A673 (cell line): ENCODE measurements around the gene TCAIM. TPM values are rescaled to one million over a fixed set of nuclear protein-coding genes. Genes with fewer than 3 reads are reported as not detected.
"Not testable (repeated sequence)": the region's sequence is repeated elsewhere in the genome, so short reads cannot be mapped to it uniquely, and the experiment has no call there.

Experiments used
- BruUV-seq: library from RNA; stranded (reverse); fragments of 400-500 nt; replicated peaks from 2 replicates; lab custom pipeline; 2021; lab: Mats Ljungman, UMichigan
- CTCF ChIA-PET: fragments of 300-600 bp; sonication (Branson Sonifier 250); formaldehyde crosslinking; loops from one replicate; lab custom pipeline; 2022; ENCODE audit warnings: antibody characterized with exemption; lab: Charles Lee
- POLR2A ChIA-PET: fragments of 300-600 bp; sonication (Branson Sonifier 250); formaldehyde crosslinking; loops from one replicate; lab custom pipeline; 2022; ENCODE audit warnings: antibody characterized with exemption; ENCODE audit not compliant: low non-redundant PET; lab: Charles Lee
- DNase-seq: peaks from one replicate; pipeline ENCODE4 v3.0.0-alpha.2; 2015; ENCODE audit warnings: low spot score
- H3K27ac ChIP-seq: fragments of 200-600 bp; sonication (generic); 2 replicates; pipeline ENCODE4 v1.5.1; 2016; ENCODE audit warnings: mixed run types, low read depth, mild to moderate bottlenecking, mixed read lengths, antibody characterized with exemption, low read length; ENCODE audit not compliant: poor library complexity, severe bottlenecking
- H3K27me3 ChIP-seq: fragments of 200-600 bp; sonication (generic); replicated peaks from 2 replicates; pipeline ENCODE4 v1.6.1; 2017; ENCODE audit warnings: mixed run types, low read depth, mild to moderate bottlenecking, mixed read lengths, antibody characterized with exemption, low read length; ENCODE audit not compliant: insufficient read depth, poor library complexity
- H3K36me3 ChIP-seq: fragments of 200-600 bp; sonication (generic); 2 replicates; pipeline ENCODE4 v1.6.1; 2016; ENCODE audit warnings: mixed run types, mild to moderate bottlenecking, mixed read lengths, antibody characterized with exemption, low read length; ENCODE audit not compliant: insufficient read depth, poor library complexity, severe bottlenecking
- H3K4me1 ChIP-seq: fragments of 200-600 bp; sonication (generic); 2 replicates; pipeline ENCODE4 v1.6.1; 2017; ENCODE audit warnings: mixed run types, mild to moderate bottlenecking, mixed read lengths, antibody characterized with exemption, low read length; ENCODE audit not compliant: insufficient read depth, poor library complexity, severe bottlenecking
- H3K4me3 ChIP-seq: fragments of 200-600 bp; sonication (generic); 2 replicates; pipeline ENCODE4 v1.5.1; 2016; ENCODE audit warnings: low read depth, mixed run types, mild to moderate bottlenecking, mixed read lengths, low read length; ENCODE audit not compliant: poor library complexity, severe bottlenecking
- H3K9me3 ChIP-seq: fragments of 200-600 bp; sonication (generic); 2 replicates; pipeline ENCODE4 v1.6.1; 2016; ENCODE audit warnings: mixed run types, low read depth, mild to moderate bottlenecking, mixed read lengths, antibody characterized with exemption, low read length; ENCODE audit not compliant: poor library complexity, severe bottlenecking
- EZH2 ChIP-seq: fragments of 200-600 bp; sonication (generic); IDR thresholded peaks from 2 replicates; pipeline ENCODE4 v1.6.1; 2017; ENCODE audit warnings: borderline replicate concordance, low read depth, mild to moderate bottlenecking, mixed read lengths, antibody characterized with exemption, low read length; ENCODE audit not compliant: poor library complexity, severe bottlenecking
- intact Hi-C: fragments of 100-400 bp; cut with micrococcal nuclease; formaldehyde crosslinking; loops from one replicate; pipeline ENCODE4 v1.10.0; 2022; ENCODE audit not compliant: unreplicated experiment
- total RNA-seq: library from RNA; stranded (reverse); gene quantifications from 2 replicates; pipeline ENCODE4 v1.2.3, GENCODE V29; 2021
- TF ChIP-seq, protein P1 (sequence below): fragments of 300-800, 200-600 bp; sonication (generic); conservative IDR thresholded peaks from 2 replicates; pipeline ENCODE4 v1.5.1; 2017; ENCODE audit warnings: low read depth, mild to moderate bottlenecking, antibody characterized with exemption, low read length, moderate library complexity, mixed read lengths

The TCAIM gene
- total RNA-seq, 1 experiment from 2014 or later, result 21.7 TPM

DNA sequence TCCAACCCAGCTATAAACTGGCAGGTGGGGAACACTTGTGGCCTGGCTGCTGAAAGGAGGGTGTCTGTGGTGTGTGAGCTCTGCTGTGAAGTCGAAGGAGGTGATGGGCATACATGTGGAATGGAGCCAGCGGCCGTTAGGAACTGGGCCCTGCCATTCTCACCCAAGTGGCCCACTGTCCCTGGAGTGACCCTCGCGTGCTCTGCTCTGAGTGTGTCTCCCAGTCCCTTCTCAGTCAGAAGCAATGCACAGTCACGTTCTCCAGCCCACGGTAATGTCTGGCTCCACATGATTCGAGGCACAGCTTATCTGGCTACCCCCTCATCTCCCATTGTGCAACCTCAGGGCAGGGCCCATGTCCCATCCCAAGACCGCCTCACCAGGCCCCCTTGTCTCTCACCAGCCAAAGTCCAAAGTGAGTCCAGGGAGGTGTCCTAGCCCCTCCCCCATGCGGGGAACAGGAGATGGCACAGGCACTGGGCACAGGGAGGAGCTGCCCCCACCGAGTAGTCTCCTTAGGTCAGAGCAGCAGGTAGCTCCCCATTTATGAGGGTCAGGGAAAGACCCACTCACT, 76.0 kb downstream of the TCAIM start:
- Histone ChIP-seq H3K4me3 (no peak overlapping the region), H3K9me3 (no peaks in the 10 kb centered on the region), H3K36me3 (no peaks in the 10 kb centered on the region), H3K27ac (no peak overlapping the region), H3K27me3 (no peaks in the 10 kb centered on the region), H3K4me1 (no peaks in the 10 kb centered on the region)
- no peak for DNase-seq
- ChIA-PET CTCF (no interaction called here), POLR2A (no interaction called here)
- BruUV-seq, result no TSS peak
- intact Hi-C loops, result no loop called here
- no peak for TF ChIP-seq EZH2
- TF ChIP-seq, protein P1, sequence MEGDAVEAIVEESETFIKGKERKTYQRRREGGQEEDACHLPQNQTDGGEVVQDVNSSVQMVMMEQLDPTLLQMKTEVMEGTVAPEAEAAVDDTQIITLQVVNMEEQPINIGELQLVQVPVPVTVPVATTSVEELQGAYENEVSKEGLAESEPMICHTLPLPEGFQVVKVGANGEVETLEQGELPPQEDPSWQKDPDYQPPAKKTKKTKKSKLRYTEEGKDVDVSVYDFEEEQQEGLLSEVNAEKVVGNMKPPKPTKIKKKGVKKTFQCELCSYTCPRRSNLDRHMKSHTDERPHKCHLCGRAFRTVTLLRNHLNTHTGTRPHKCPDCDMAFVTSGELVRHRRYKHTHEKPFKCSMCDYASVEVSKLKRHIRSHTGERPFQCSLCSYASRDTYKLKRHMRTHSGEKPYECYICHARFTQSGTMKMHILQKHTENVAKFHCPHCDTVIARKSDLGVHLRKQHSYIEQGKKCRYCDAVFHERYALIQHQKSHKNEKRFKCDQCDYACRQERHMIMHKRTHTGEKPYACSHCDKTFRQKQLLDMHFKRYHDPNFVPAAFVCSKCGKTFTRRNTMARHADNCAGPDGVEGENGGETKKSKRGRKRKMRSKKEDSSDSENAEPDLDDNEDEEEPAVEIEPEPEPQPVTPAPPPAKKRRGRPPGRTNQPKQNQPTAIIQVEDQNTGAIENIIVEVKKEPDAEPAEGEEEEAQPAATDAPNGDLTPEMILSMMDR, result no peak

DNA sequence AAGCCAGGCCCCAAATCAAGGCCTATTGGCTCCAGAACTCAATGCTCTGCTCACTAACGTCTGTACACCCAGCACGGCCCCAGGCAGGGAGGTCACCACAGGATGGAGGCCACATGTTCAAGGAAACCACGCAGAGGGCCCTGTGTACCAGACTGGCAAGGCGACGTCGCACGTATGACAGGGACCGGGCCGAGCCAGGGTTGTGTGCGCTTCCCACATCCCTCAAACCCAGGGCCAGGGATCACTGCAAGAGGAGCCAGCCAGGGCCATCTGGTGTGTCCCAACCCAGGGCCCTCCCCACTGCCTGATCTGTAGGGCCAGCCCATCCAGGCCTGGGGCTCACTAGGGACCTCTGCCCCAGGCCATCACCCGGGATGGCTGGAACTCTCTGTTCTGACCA, 76.9 kb downstream of the TCAIM start:
- no peaks in the 10 kb centered on the region for H3K4me1 ChIP-seq
- H3K36me3 ChIP-seq, result no peaks in the 10 kb centered on the region
- no peak for DNase-seq
- H3K27me3 ChIP-seq, result no peaks in the 10 kb centered on the region
- intact Hi-C loops, result no loop called here
- BruUV-seq, result no TSS peak
- CTCF ChIA-PET, result no interaction called here
- POLR2A ChIA-PET, result no interaction called here
- H3K4me3 ChIP-seq, result no peak overlapping the region
- no peak for TF ChIP-seq EZH2
- TF ChIP-seq, protein P1, result no peak
- no peaks in the 10 kb centered on the region for H3K9me3 ChIP-seq
- H3K27ac ChIP-seq, result no peak overlapping the region

DNA sequence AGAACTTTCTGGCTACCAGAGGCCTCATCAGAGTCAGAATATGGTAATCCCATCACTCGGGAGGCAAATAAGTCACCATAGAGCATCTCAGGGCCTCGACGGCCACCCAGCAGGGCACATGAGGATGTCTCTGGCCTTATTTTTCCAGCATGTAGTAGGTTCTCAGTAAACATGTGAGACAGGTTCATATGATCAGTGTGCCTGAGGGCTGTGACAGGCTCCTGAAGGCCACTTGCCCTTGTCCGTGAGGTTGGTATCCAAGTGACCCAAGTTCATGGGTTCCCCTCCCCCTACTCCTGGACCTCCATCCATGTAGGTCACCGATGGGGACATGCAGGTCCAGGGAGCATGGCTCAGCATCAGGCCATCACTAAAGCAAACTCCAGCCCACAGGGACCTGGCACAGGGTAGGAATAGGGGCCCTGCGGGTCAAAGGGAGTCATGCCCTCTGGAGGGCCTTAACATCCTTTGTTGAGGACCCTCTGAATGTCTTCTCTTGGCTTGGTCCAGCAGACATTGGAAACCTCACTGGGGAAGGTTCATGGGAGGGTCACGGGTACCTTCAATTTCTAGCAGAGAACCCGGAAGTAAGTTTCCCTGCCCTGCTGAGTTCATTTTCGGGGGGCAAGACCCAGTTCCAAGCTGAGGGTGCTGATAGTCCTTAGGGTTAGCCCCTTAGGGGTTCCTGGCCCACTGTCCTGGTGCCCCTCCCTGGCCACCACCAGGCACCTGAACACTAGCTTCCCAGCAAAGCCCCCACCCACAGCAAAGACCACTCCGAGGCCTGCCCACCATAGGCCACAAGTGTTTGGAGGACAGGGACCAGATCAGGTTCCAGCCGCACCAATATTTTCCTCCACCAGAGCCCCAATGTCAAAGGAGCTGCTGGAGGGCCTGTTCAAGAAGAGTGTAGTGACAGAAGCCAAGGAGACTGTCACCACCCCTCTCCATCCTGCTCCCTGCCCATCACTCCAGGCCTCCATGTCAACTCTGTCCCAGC, 77.8 kb downstream of the TCAIM start:
- ChIA-PET POLR2A (no interaction called here), CTCF (no interaction called here)
- no peaks in the 10 kb centered on the region for H3K27me3 ChIP-seq
- BruUV-seq, result no TSS peak
- H3K36me3 ChIP-seq, result no peaks in the 10 kb centered on the region
- TF ChIP-seq, protein P1, result no peak
- no peak for TF ChIP-seq EZH2
- intact Hi-C loops, result no loop called here
- no peak overlapping the region for H3K27ac ChIP-seq
- DNase-seq, result no peak
- H3K9me3 ChIP-seq, result no peaks in the 10 kb centered on the region
- H3K4me1 ChIP-seq, result no peaks in the 10 kb centered on the region
- H3K4me3 ChIP-seq, result no peak overlapping the region

DNA sequence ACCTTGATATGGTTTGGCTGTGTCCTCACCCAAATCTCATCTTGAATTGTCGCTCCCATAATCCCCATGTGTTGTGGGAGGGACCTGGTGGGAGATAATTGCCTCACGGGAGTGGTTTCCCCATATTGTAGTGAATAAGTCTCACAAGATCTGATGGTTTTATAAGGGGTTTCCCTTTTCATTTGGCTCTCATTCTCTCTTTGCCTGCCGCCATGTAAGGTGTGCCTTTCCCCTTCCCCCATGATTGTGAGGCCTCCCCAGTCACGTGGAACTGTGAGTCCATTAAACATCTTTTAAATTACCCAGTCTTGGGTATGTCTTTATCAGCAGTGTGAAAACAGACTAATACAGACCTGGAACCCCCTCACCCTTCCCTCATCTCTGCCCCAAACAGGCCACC, 79.6 kb downstream of the TCAIM start:
- BruUV-seq, intact Hi-C loops, H3K27ac ChIP-seq, H3K36me3 ChIP-seq, CTCF ChIA-PET, POLR2A ChIA-PET, H3K27me3 ChIP-seq, H3K9me3 ChIP-seq, H3K4me3 ChIP-seq, DNase-seq, H3K4me1 ChIP-seq: not testable (repeated sequence)
